H1 (cell line): ENCODE data around the gene KCNJ12. TPM values are rescaled to one million over a fixed set of nuclear protein-coding genes. Genes with fewer than 3 reads are reported as not detected.

Source experiments
- CTCF ChIA-PET: fragments of 300-600 bp; sonication (Branson Sonifier 250); formaldehyde crosslinking; loops from one replicate; lab custom pipeline; 2021; ENCODE audit not compliant: partially characterized antibody; lab: Charles Lee
- POLR2A ChIA-PET: fragments of 300-600 bp; sonication (Branson Sonifier 250); formaldehyde crosslinking; loops from one replicate; lab custom pipeline; 2021; ENCODE audit warnings: inconsistent platforms; ENCODE audit not compliant: partially characterized antibody; lab: Charles Lee
- DNase-seq, 2 experiments: peaks; one replicate each; pipeline versions ENCODE4 v3.0.0 to v3.0.0-alpha.2; 2010 to 2022; ENCODE audit warnings: low spot score in 2 of 2, low read depth in 1 of 2, mixed read lengths in 1 of 2
- FAIRE-seq: peaks from 2 replicates; lab custom pipeline; 2011; peaks lifted over from hg19 to GRCh38; lab: Jason Lieb, UNC
- H2AFZ ChIP-seq: 2 replicates; pipeline ENCODE4 v1.8.1; 2012; ENCODE audit warnings: low read length, inconsistent platforms
- H2AK5ac ChIP-seq: 2 replicates; pipeline ENCODE4 v1.6.1; 2013; ENCODE audit warnings: low read depth, low read length
- H2BK120ac ChIP-seq: replicated peaks from 2 replicates; pipeline ENCODE3; 2013; ENCODE audit warnings: low read depth, low read length, inconsistent platforms
- H2BK12ac ChIP-seq: 2 replicates; pipeline ENCODE4 v1.6.1; 2013; ENCODE audit warnings: low read depth, low read length
- H2BK15ac ChIP-seq: 2 replicates; pipeline ENCODE4 v1.6.1; 2013; ENCODE audit warnings: low read length
- H2BK20ac ChIP-seq: 2 replicates; pipeline ENCODE4 v1.6.1; 2013; ENCODE audit warnings: low read length
- H2BK5ac ChIP-seq: 2 replicates; pipeline ENCODE4 v1.6.1; 2013; ENCODE audit warnings: low read depth, low read length
- H3K14ac ChIP-seq: 2 replicates; pipeline ENCODE4 v1.6.1; 2013; ENCODE audit warnings: inconsistent platforms; ENCODE audit not compliant: insufficient read length
- H3K18ac ChIP-seq: 2 replicates; pipeline ENCODE4 v1.6.1; 2013; ENCODE audit warnings: low read length; ENCODE audit errors: extremely low read depth
- H3K23ac ChIP-seq: 2 replicates; pipeline ENCODE4 v1.6.1; 2013; ENCODE audit warnings: inconsistent platforms; ENCODE audit not compliant: insufficient read length
- H3K23me2 ChIP-seq: 2 replicates; pipeline ENCODE4 v1.6.1; 2013; ENCODE audit warnings: low read depth, low read length
- H3K27ac ChIP-seq: 2 replicates; pipeline ENCODE4 v1.6.1; 2011; ENCODE audit warnings: low read depth, low read length, inconsistent platforms
- H3K27me3 ChIP-seq, 4 experiments: replicated peaks in 1 of 4; 1 replicate in 1 of 4; 2 replicates in 3 of 4; pipeline versions ENCODE4 v1.6.1 to v1.8.1; 2011 to 2013; ENCODE audit warnings: low read length in 3 of 4, mild to moderate bottlenecking in 3 of 4, inconsistent platforms in 2 of 4, mixed read lengths in 2 of 4, moderate library complexity in 1 of 4; ENCODE audit not compliant: control insufficient read depth in 3 of 4, insufficient read depth in 3 of 4; ENCODE audit errors: extremely low read depth in 1 of 4
- H3K36me3 ChIP-seq, 4 experiments: 2 replicates each; pipeline versions ENCODE4 v1.6.1 to v1.8.1; 2011 to 2013; ENCODE audit warnings: mild to moderate bottlenecking in 4 of 4, low read length in 3 of 4, moderate library complexity in 2 of 4, control low read depth in 1 of 4, inconsistent platforms in 1 of 4; ENCODE audit not compliant: insufficient read depth in 4 of 4, control insufficient read depth in 2 of 4
- H3K4ac ChIP-seq: replicated peaks from 2 replicates; pipeline ENCODE3; 2013; ENCODE audit warnings: low read length, low read depth, mixed read lengths, inconsistent platforms; ENCODE audit not compliant: insufficient read length
- H3K4me1 ChIP-seq, 4 experiments: replicated peaks in 1 of 4; 1 replicate in 1 of 4; 2 replicates in 3 of 4; pipeline versions ENCODE4 v1.6.1 to v1.8.1; 2011 to 2013; ENCODE audit warnings: low read length in 3 of 4, inconsistent platforms in 2 of 4, mixed read lengths in 1 of 4; ENCODE audit not compliant: insufficient read depth in 4 of 4, control insufficient read depth in 3 of 4
- H3K4me2 ChIP-seq, 2 experiments: 2 replicates each; pipeline versions ENCODE4 v1.6.1 to v1.8.1; 2011 to 2013; ENCODE audit warnings: low read depth in 2 of 2, low read length in 2 of 2, control low read depth in 1 of 2, inconsistent platforms in 1 of 2, mild to moderate bottlenecking in 1 of 2; ENCODE audit not compliant: insufficient read depth in 1 of 2
- H3K4me3 ChIP-seq, 4 experiments: fragments of 200-600, 300-600 bp in 1 of 4; sonication (generic), shearing (Covaris generic), sonication (Bioruptor Twin) in 1 of 4; 2 replicates each; pipeline versions ENCODE4 v1.5.1 to v1.8.1; 2011 to 2016; ENCODE audit warnings: low read length in 4 of 4, low read depth in 3 of 4, control low read depth in 2 of 4, inconsistent platforms in 2 of 4, mild to moderate bottlenecking in 2 of 4, mixed read lengths in 1 of 4, moderate library complexity in 1 of 4; ENCODE audit not compliant: insufficient read depth in 2 of 4; ENCODE audit errors: extremely low read depth in 1 of 4
- H3K56ac ChIP-seq: replicated peaks from 2 replicates; pipeline ENCODE3; 2013; ENCODE audit warnings: low read depth, mild to moderate bottlenecking, mixed read lengths, low read length, inconsistent platforms; ENCODE audit not compliant: insufficient read length
- H3K79me1 ChIP-seq: 2 replicates; pipeline ENCODE4 v1.6.1; 2013; ENCODE audit warnings: low read depth, low read length, control low read depth
- H3K79me2 ChIP-seq, 2 experiments: 2 replicates each; pipeline versions ENCODE4 v1.6.1 to v1.8.1; 2012 to 2013; ENCODE audit warnings: low read length in 2 of 2, mild to moderate bottlenecking in 2 of 2, inconsistent platforms in 1 of 2; ENCODE audit not compliant: insufficient read depth in 2 of 2, control insufficient read depth in 1 of 2
- H3K9ac ChIP-seq, 4 experiments: replicated peaks in 1 of 4; 1 replicate in 1 of 4; 2 replicates in 3 of 4; pipeline versions ENCODE4 v1.6.1 to v1.8.1; 2011 to 2013; ENCODE audit warnings: low read depth in 3 of 4, low read length in 3 of 4, control low read depth in 2 of 4, mild to moderate bottlenecking in 2 of 4, moderate library complexity in 2 of 4, inconsistent platforms in 1 of 4; ENCODE audit errors: extremely low read depth in 1 of 4
- H3K9me3 ChIP-seq, 2 experiments: 2 replicates each; pipeline versions ENCODE4 v1.6.1 to v1.8.1; 2012 to 2013; ENCODE audit warnings: mild to moderate bottlenecking in 2 of 2, moderate library complexity in 2 of 2, control low read depth in 1 of 2, inconsistent platforms in 1 of 2, low read depth in 1 of 2, low read length in 1 of 2, mixed read lengths in 1 of 2; ENCODE audit not compliant: insufficient read depth in 2 of 2
- H4K20me1 ChIP-seq, 2 experiments: replicated peaks in 1 of 2; 2 replicates each; pipeline versions ENCODE3 to v1.8.1; 2011 to 2013; ENCODE audit warnings: inconsistent platforms in 2 of 2, low read length in 2 of 2, mild to moderate bottlenecking in 1 of 2; ENCODE audit not compliant: insufficient read depth in 2 of 2, control insufficient read depth in 1 of 2
- H4K5ac ChIP-seq: 2 replicates; pipeline ENCODE4 v1.6.1; 2013; ENCODE audit warnings: low read length, low read depth, mixed read lengths, inconsistent platforms; ENCODE audit not compliant: insufficient read length
- H4K8ac ChIP-seq: 2 replicates; pipeline ENCODE4 v1.8.0; 2013; ENCODE audit warnings: mild to moderate bottlenecking, moderate library complexity, low read length, inconsistent platforms; ENCODE audit not compliant: insufficient read depth; ENCODE audit errors: extremely low read depth
- H4K91ac ChIP-seq: replicated peaks from 2 replicates; pipeline ENCODE3; 2013; ENCODE audit warnings: low read length, mixed read lengths, inconsistent platforms; ENCODE audit not compliant: insufficient read length
- FOSL1 ChIP-seq: IDR thresholded peaks from 2 replicates; pipeline ENCODE4 v1.6.1; 2011; ENCODE audit warnings: mild to moderate bottlenecking, low read depth, low read length, moderate library complexity; ENCODE audit not compliant: insufficient read depth
- GTF2F1 ChIP-seq: IDR thresholded peaks from 2 replicates; pipeline ENCODE4 v1.6.1; 2012; ENCODE audit warnings: low read depth, low read length, improper control_type of control experiment, borderline replicate concordance
- HDAC2 ChIP-seq, 2 experiments: fragments of 300-600 bp in 1 of 2; sonication (generic) in 1 of 2; IDR thresholded peaks; 2 replicates each; pipeline ENCODE4 v1.6.1; 2011 to 2012; ENCODE audit warnings: low read depth in 2 of 2, low read length in 2 of 2, mild to moderate bottlenecking in 2 of 2, moderate library complexity in 2 of 2, borderline replicate concordance in 1 of 2, inconsistent platforms in 1 of 2
- KDM1A ChIP-seq: fragments of 200-600, 300-600 bp; sonication (generic); IDR thresholded peaks from 2 replicates; pipeline ENCODE4 v1.7.1; 2016; ENCODE audit warnings: mild to moderate bottlenecking, low read length, borderline replicate concordance
- POLR2AphosphoS5 ChIP-seq: IDR thresholded peaks from 2 replicates; pipeline ENCODE4 v1.6.1; 2011; ENCODE audit warnings: low read depth, low read length
- POU5F1 ChIP-seq: IDR thresholded peaks from 2 replicates; pipeline ENCODE4 v1.6.1; 2011; ENCODE audit warnings: low read depth, mild to moderate bottlenecking, low read length, moderate library complexity
- RBBP5 ChIP-seq: IDR thresholded peaks from 2 replicates; pipeline ENCODE4 v1.7.1; 2012; ENCODE audit warnings: low read depth, mild to moderate bottlenecking, inconsistent platforms, low read length, moderate library complexity, borderline replicate concordance
- SP4 ChIP-seq: IDR thresholded peaks from 2 replicates; pipeline ENCODE4 v1.6.1; 2012; ENCODE audit warnings: low read length, inconsistent platforms
- TAF1 ChIP-seq: IDR thresholded peaks from 2 replicates; pipeline ENCODE4 v1.6.1; 2011; ENCODE audit warnings: mild to moderate bottlenecking, low read depth, low read length
- TBP ChIP-seq: IDR thresholded peaks from 2 replicates; pipeline ENCODE4 v1.6.1; 2011; ENCODE audit warnings: low read depth, low read length, improper control_type of control experiment
- TCF12 ChIP-seq: IDR thresholded peaks from 2 replicates; pipeline ENCODE4 v1.6.1; 2011; ENCODE audit warnings: low read depth, mild to moderate bottlenecking, low read length
- USF2 ChIP-seq: IDR thresholded peaks from 2 replicates; pipeline ENCODE4 v1.6.1; 2011; ENCODE audit warnings: low read length, improper control_type of control experiment
- WGBS, 2 experiments: shearing (Covaris generic) in 1 of 2; methylation state at CpG; one replicate each; pipeline versions ENCODE4 v1.1.6 to v1.1.7; 2013 to 2015; ENCODE audit warnings: low lambda C conversion rate in 2 of 2, mixed read lengths in 2 of 2, inconsistent platforms in 1 of 2, low coverage in 1 of 2, missing lambda C conversion rate in 1 of 2; ENCODE audit not compliant: insufficient replicate concordance in 2 of 2, insufficient coverage in 1 of 2, insufficient read length in 1 of 2; ENCODE audit errors: extremely low coverage in 1 of 2, missing lambda C conversion rate in 1 of 2; 5-methylcytosine and 5-hydroxymethylcytosine counted together
- polyA plus RNA-seq, 7 experiments: library from polyadenylated mRNA; depleted of rRNA in 3 of 7; stranded (reverse) in 5 of 7; unstranded in 2 of 7; fragments of >200 nt in 5 of 7; fragments of 200-250 nt in 2 of 7; gene quantifications; 1 replicate in 5 of 7; 2 replicates in 1 of 7; 4 replicates in 1 of 7; pipeline versions ENCODE4 v1.2.1 to v1.2.3, GENCODE V29; 2011 to 2013; ENCODE audit warnings: missing spikeins in 2 of 7, mixed read lengths in 2 of 7
- total RNA-seq: library from RNA; stranded (reverse); fragmentation: NEBNext Ultra II Directional; extraction: Animal tissue kit (Norgen Biotek cat#: 25700); gene quantifications from 2 replicates; pipeline ENCODE4 v1.2.1, GENCODE V29; 2021

The KCNJ12 gene
- total and polyA plus RNA-seq, 2 of the 8 experiments (the other 6 are each of a cell fraction or from before 2014, with no cell fraction given): 1.2 to 1.5 TPM

GRCh38 chr17:21466550-21466949 lies 90.4 kb downstream of the KCNJ12 start:
- Histone ChIP-seq H2BK12ac (no peak overlapping the region), H4K20me1 (no peaks in the 10 kb centered on the region), H3K4ac (no peak overlapping the region), H2AFZ (no peak overlapping the region), H3K9me3 (no peaks in the 10 kb centered on the region), H2BK120ac (no peak overlapping the region), H2BK20ac (no peak overlapping the region), H3K4me1 (peaks cover 0 to 14% (median 2%) of the 10 kb centered on the region in 4 experiments; a peak in 3 of 7 replicates), H3K9ac (no peak overlapping the region), H3K23ac (no peak overlapping the region), H3K14ac (no peak overlapping the region), H4K8ac (no peak overlapping the region), H3K56ac (no peak overlapping the region), H3K4me3 (no peak overlapping the region), H3K23me2 (peaks cover 3% of the 10 kb centered on the region; the same call in 1 of the 2 replicates), H3K36me3 (no peaks in the 10 kb centered on the region), H3K18ac (no peak overlapping the region), H3K27me3 (peaks cover 0 to 24% (median 14%) of the 10 kb centered on the region in 4 experiments; a peak in 5 of 7 replicates), H4K5ac (no peak overlapping the region), H3K4me2 (no peak overlapping the region), H3K79me1 (no peaks in the 10 kb centered on the region), H3K79me2 (no peaks in the 10 kb centered on the region), H2AK5ac (no peak overlapping the region), H3K27ac (no peak overlapping the region), H2BK5ac (no peak overlapping the region), H4K91ac (no peak overlapping the region), H2BK15ac (no peak overlapping the region)
- POLR2A ChIA-PET: no interaction called here
- FAIRE-seq: no peak
- WGBS, 2 experiments: 89% methylated on average over 11 of the region's 11 CpGs; no CpG with 5 or more reads in 1 of the 2 experiments
- CTCF ChIA-PET: interaction anchor here (0.6 to 1.1 kb wide), 3 partner anchors 9 to 44 kb away, joined by 3 read pairs; no protein-coding TSS in a partner anchor
- DNase-seq: no peak
- TF ChIP-seq GTF2F1 (no peak), HDAC2 (IDR thresholded peaks at IDR 0.05; ENCODE audit: borderline replicate concordance in 1 of 2, low read depth in 2 of 2, low read length in 2 of 2) (no peak), RBBP5 (no peak), POLR2AphosphoS5 (no peak), TAF1 (no peak), TCF12 (no peak), FOSL1 (no peak), TBP (no peak), SP4 (no peak), KDM1A (no peak), POU5F1 (no peak), USF2 (no peak)
